Naive thymus-derived CD4-positive, alpha-beta T cell (primary cell): Measurements from ENCODE around the gene BATF2. TPM values are rescaled to one million over a fixed set of nuclear protein-coding genes. Genes with fewer than 3 reads are reported as not detected.

Source experiments
- ATAC-seq: fragments of 150-1000 bp; cut with Tn5 transposase; 2 replicates; pipeline ENCODE4 v1.10.0; 2021; ENCODE audit warnings: mild to moderate bottlenecking, moderate library complexity
- CTCF ChIA-PET: fragments of 350-600 bp; sonication (Branson Sonifier 250); formaldehyde crosslinking; loops from one replicate; lab custom pipeline; 2021; ENCODE audit warnings: antibody characterized with exemption; lab: Charles Lee
- POLR2A ChIA-PET: fragments of 350-600 bp; sonication (Branson Sonifier 250); formaldehyde crosslinking; loops from one replicate; lab custom pipeline; 2021; ENCODE audit warnings: antibody characterized with exemption, inconsistent platforms; lab: Charles Lee
- DNase-seq, 9 donors: peaks; one replicate each; pipeline versions ENCODE4 v3.0.0 to v3.0.0-alpha.2; 2020 to 2022; ENCODE audit warnings: mixed read lengths in 1 of 9
- H3K27ac ChIP-seq: one replicate; pipeline ENCODE4 v1.7.0; 2013; ENCODE audit warnings: mild to moderate bottlenecking, low read depth, low read length, moderate library complexity
- H3K27me3 ChIP-seq, 2 donors: one replicate each; pipeline ENCODE4 v1.7.0; 2013; ENCODE audit warnings: low read length in 2 of 2, mild to moderate bottlenecking in 2 of 2, moderate library complexity in 2 of 2; ENCODE audit not compliant: control insufficient read depth in 2 of 2, insufficient read depth in 2 of 2
- H3K36me3 ChIP-seq, 3 experiments: 1 replicate in 2 of 3; 2 replicates in 1 of 3; pipeline ENCODE4 v1.7.0; 2013; ENCODE audit warnings: low read length in 3 of 3, mild to moderate bottlenecking in 3 of 3, moderate library complexity in 1 of 3; ENCODE audit not compliant: insufficient read depth in 3 of 3, control insufficient read depth in 2 of 3
- H3K4me1 ChIP-seq, 2 donors: one replicate each; pipeline ENCODE4 v1.7.0; 2013; ENCODE audit warnings: low read length in 2 of 2, mild to moderate bottlenecking in 2 of 2, moderate library complexity in 1 of 2; ENCODE audit not compliant: control insufficient read depth in 2 of 2, insufficient read depth in 2 of 2
- H3K4me3 ChIP-seq: 2 replicates; pipeline ENCODE4 v1.7.0; 2013; ENCODE audit warnings: mild to moderate bottlenecking, low read length
- H3K9me3 ChIP-seq, 3 experiments: 1 replicate in 2 of 3; 2 replicates in 1 of 3; pipeline ENCODE4 v1.7.0; 2013; ENCODE audit warnings: low read length in 3 of 3; ENCODE audit not compliant: control insufficient read depth in 2 of 3
- H3K27ac Mint-ChIP-seq, 9 donors: one replicate each; pipeline ENCODE4 v1.8.0; 2020 to 2022; ENCODE audit warnings: mixed read lengths in 9 of 9, mild to moderate bottlenecking in 8 of 9, moderate library complexity in 5 of 9, inconsistent platforms in 2 of 9
- H3K27me3 Mint-ChIP-seq, 5 donors: one replicate each; pipeline ENCODE4 v1.8.0; 2021 to 2022; ENCODE audit warnings: mixed read lengths in 5 of 5, mild to moderate bottlenecking in 1 of 5
- H3K36me3 Mint-ChIP-seq, 5 donors: one replicate each; pipeline ENCODE4 v1.8.0; 2020 to 2022; ENCODE audit warnings: mixed read lengths in 5 of 5, mild to moderate bottlenecking in 3 of 5, inconsistent platforms in 1 of 5
- H3K4me1 Mint-ChIP-seq, 7 donors: one replicate each; pipeline ENCODE4 v1.8.0; 2020 to 2022; ENCODE audit warnings: mixed read lengths in 7 of 7, mild to moderate bottlenecking in 3 of 7, inconsistent platforms in 1 of 7
- H3K4me3 Mint-ChIP-seq, 10 donors: one replicate each; pipeline ENCODE4 v1.8.0; 2020 to 2022; ENCODE audit warnings: mild to moderate bottlenecking in 10 of 10, mixed read lengths in 10 of 10, moderate library complexity in 6 of 10, inconsistent platforms in 2 of 10
- H3K9me3 Mint-ChIP-seq, 11 donors: one replicate each; pipeline ENCODE4 v1.8.0; 2020 to 2022; ENCODE audit warnings: mixed read lengths in 11 of 11, mild to moderate bottlenecking in 4 of 11, inconsistent platforms in 1 of 11, moderate library complexity in 1 of 11
- intact Hi-C, 2 donors: fragments of 100-400 bp; cut with micrococcal nuclease; formaldehyde crosslinking; loops; one replicate each; pipeline ENCODE4 v1.15.1; 2023
- polyA plus RNA-seq, 2 donors: library from polyadenylated mRNA; unstranded; fragments of 300-500 nt; fragmentation: Illumina TruSeq; gene quantifications; one replicate each; pipeline ENCODE4 v1.2.3, GENCODE V29; 2021
- total RNA-seq, 6 experiments: library from RNA in 5 of 6; stranded (reverse) in 5 of 6; gene quantifications; 1 replicate in 5 of 6; 2 replicates in 1 of 6; pipeline ENCODE4 v1.2.3 and lab custom pipeline; 2021 to 2026

BATF2 gene
- total and polyA plus RNA-seq, 7 experiments from 2014 or later: 0.39 TPM; not detected in 6

- peak overlapping the region in 2 of 10 donors; percentile 48 to 61 for H3K4me3 Mint-ChIP-seq
- Histone ChIP-seq H3K36me3 (no peaks in the 10 kb centered on the region), H3K4me1 (no peaks in the 10 kb centered on the region), H3K9me3 (no peaks in the 10 kb centered on the region), H3K27ac (peak overlapping the region; percentile 1), H3K4me3 (no peak overlapping the region), H3K27me3 (no peaks in the 10 kb centered on the region)
- peaks cover 0 to 23% (median 9%) of the 10 kb centered on the region in 7 donors for H3K4me1 Mint-ChIP-seq
- no peaks in the 10 kb centered on the region for H3K9me3 Mint-ChIP-seq
- H3K36me3 Mint-ChIP-seq: no peaks in the 10 kb centered on the region
- H3K27ac Mint-ChIP-seq: peak overlapping the region in 5 of 9 donors; percentile 4 to 78 (median 51)
- intact Hi-C loops: no loop called here
- H3K27me3 Mint-ChIP-seq: peaks cover 0 to 5% (median 0%) of the 10 kb centered on the region in 5 donors
- no peak for ATAC-seq
- CTCF ChIA-PET: interaction anchor here (0.9 kb wide), 1 partner anchor 14 kb away, joined by 3 read pairs; no protein-coding TSS in a partner anchor
- POLR2A ChIA-PET: interaction anchor here (0.7 kb wide), 1 partner anchor 139 kb away, joined by 3 read pairs; no protein-coding TSS in a partner anchor
- no peak for DNase-seq
These were observed 2.1 kb upstream of the BATF2 start for GRCh38 chr11:64998690-64999431.

- Mint-ChIP-seq H3K4me1 (peaks cover 0 to 23% (median 9%) of the 10 kb centered on the region in 7 donors), H3K36me3 (no peaks in the 10 kb centered on the region), H3K27ac (peak overlapping the region in 5 of 9 donors; percentile 4 to 78 (median 44)), H3K9me3 (no peaks in the 10 kb centered on the region), H3K4me3 (peak overlapping the region in 2 of 10 donors; percentile 48 to 61), H3K27me3 (peaks cover 0 to 5% (median 0%) of the 10 kb centered on the region in 5 donors)
- intact Hi-C loops: no loop called here
- ChIA-PET POLR2A (no interaction called here), CTCF (interaction anchor here (0.9 kb wide), 1 partner anchor 15 kb away, joined by 3 read pairs; no protein-coding TSS in a partner anchor)
- H3K27me3 ChIP-seq: no peaks in the 10 kb centered on the region
- H3K9me3 ChIP-seq: no peaks in the 10 kb centered on the region
- no peaks in the 10 kb centered on the region for H3K4me1 ChIP-seq
- no peak overlapping the region for H3K4me3 ChIP-seq
- no peak for ATAC-seq
- no peak for DNase-seq
- no peaks in the 10 kb centered on the region for H3K36me3 ChIP-seq
- H3K27ac ChIP-seq: no peak overlapping the region
These were observed 1.4 kb upstream of the BATF2 start for GRCh38 chr11:64998141-64998540.

DNA sequence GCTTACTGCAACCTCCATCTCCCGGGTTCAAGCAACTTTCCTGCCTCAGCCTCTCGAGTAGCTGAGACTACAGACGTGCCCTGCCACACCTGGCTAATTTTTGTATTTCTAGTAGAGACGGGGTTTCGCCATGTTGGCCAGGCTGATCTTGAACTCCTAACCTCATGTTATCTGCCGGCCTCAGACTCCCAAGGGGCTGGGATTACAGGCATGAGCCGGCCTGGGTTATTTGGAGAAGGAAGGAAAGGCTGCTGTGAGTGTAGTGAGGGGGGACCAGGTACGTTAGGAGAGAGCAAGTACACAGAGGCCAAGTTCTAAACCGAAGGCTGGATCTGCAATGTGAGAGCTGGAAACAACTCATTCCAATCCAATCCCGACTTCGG lies 453 bp downstream of the BATF2 start:
- peak overlapping the region in 2 of 10 donors; percentile 2 to 34 for H3K4me3 Mint-ChIP-seq
- CTCF ChIA-PET: no interaction called here
- no peak overlapping the region for H3K27ac Mint-ChIP-seq
- no peak overlapping the region for H3K27ac ChIP-seq
- H3K4me1 Mint-ChIP-seq: peaks cover 0 to 23% (median 9%) of the 10 kb centered on the region in 7 donors
- H3K9me3 ChIP-seq: no peaks in the 10 kb centered on the region
- intact Hi-C loops: no loop called here
- H3K27me3 ChIP-seq: no peaks in the 10 kb centered on the region
- peaks cover 0 to 8% (median 0%) of the 10 kb centered on the region in 5 donors for H3K27me3 Mint-ChIP-seq
- no peak for ATAC-seq
- POLR2A ChIA-PET: no interaction called here
- no peaks in the 10 kb centered on the region for H3K36me3 ChIP-seq
- no peak overlapping the region for H3K4me3 ChIP-seq
- no peak for DNase-seq
- no peaks in the 10 kb centered on the region for H3K9me3 Mint-ChIP-seq
- no peaks in the 10 kb centered on the region for H3K36me3 Mint-ChIP-seq
- no peaks in the 10 kb centered on the region for H3K4me1 ChIP-seq

- ATAC-seq (no peak), DNase-seq (no peak)
- Histone ChIP-seq H3K4me1 (peaks cover 3 to 8% of the 10 kb centered on the region in 2 donors), H3K9me3 (no peaks in the 10 kb centered on the region), H3K27ac (no peak overlapping the region), H3K27me3 (no peaks in the 10 kb centered on the region), H3K4me3 (no peak overlapping the region), H3K36me3 (no peaks in the 10 kb centered on the region)
- no peak overlapping the region for H3K27ac Mint-ChIP-seq
- POLR2A ChIA-PET: interaction anchor here (0.7 kb wide), 1 partner anchor 218 kb away, joined by 3 read pairs; no protein-coding TSS in a partner anchor
- no peak overlapping the region for H3K4me3 Mint-ChIP-seq
- intact Hi-C loops: no loop called here
- H3K4me1 Mint-ChIP-seq: peaks cover 9 to 31% (median 18%) of the 10 kb centered on the region in 7 donors
- H3K36me3 Mint-ChIP-seq: no peaks in the 10 kb centered on the region
- no peaks in the 10 kb centered on the region for H3K9me3 Mint-ChIP-seq
- CTCF ChIA-PET: no interaction called here
- peaks cover 0 to 8% (median 0%) of the 10 kb centered on the region in 5 donors for H3K27me3 Mint-ChIP-seq
These were observed 2.5 kb downstream of the BATF2 start for GRCh38 chr11:64994318-64994717.

DNA sequence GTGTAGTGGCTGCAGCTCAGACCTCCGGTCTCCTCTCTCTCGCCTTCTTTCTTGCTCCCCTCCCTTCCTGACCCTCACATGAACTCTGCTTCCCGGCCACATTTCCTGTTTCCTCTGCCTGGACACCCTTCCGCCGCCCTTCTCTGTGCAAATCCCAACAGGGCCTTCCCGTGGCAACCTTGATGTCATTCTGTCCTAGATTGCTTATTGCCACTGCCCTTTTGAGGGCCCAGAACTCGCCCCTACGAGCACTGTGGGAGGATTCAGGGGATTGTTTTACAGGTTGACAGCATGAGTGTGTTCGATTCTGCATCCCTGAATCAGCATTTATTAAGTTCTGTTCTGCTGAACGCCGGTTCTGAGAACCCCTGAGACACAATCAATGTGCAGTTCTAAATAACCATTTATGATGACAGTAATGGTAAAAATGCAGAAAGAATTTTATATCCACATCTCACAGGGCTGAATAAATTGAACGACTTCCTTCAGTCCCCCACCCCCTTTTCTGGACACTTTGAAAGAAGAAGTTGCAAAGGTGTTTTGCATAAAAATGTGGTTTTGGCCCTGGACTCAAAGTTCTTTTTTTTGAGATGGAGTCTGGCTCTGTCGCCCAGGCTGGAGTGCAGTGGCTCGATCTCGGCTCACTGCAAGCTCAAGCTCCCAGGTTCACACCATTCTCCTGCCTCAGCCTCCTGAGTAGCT lies 6.4 kb downstream of the BATF2 start:
- ATAC-seq (peak; percentile 18), DNase-seq (no peak)
- ChIA-PET CTCF (no interaction called here), POLR2A (no interaction called here)
- intact Hi-C loops: no loop called here
- H3K9me3 Mint-ChIP-seq: no peaks in the 10 kb centered on the region
- H3K27ac Mint-ChIP-seq: peak overlapping the region in 3 of 9 donors; percentile 5 to 59 (median 34)
- Histone ChIP-seq H3K27ac (no peak overlapping the region), H3K9me3 (no peaks in the 10 kb centered on the region), H3K27me3 (no peaks in the 10 kb centered on the region), H3K4me1 (peaks cover 3 to 8% of the 10 kb centered on the region in 2 donors), H3K4me3 (no peak overlapping the region), H3K36me3 (no peaks in the 10 kb centered on the region)
- peak overlapping the region in 3 of 10 donors; percentile 10 to 32 (median 29) for H3K4me3 Mint-ChIP-seq
- no peaks in the 10 kb centered on the region for H3K36me3 Mint-ChIP-seq
- H3K27me3 Mint-ChIP-seq: peaks cover 0 to 14% (median 0%) of the 10 kb centered on the region in 5 donors
- H3K4me1 Mint-ChIP-seq: peaks cover 8 to 17% (median 13%) of the 10 kb centered on the region in 7 donors

- H3K27me3 Mint-ChIP-seq: peaks cover 0 to 14% (median 2%) of the 10 kb centered on the region in 5 donors
- Histone ChIP-seq H3K27ac (no peak overlapping the region), H3K36me3 (no peaks in the 10 kb centered on the region), H3K4me1 (peaks cover 3 to 8% of the 10 kb centered on the region in 2 donors), H3K4me3 (no peak overlapping the region), H3K27me3 (no peaks in the 10 kb centered on the region), H3K9me3 (no peaks in the 10 kb centered on the region)
- intact Hi-C loops: no loop called here
- H3K9me3 Mint-ChIP-seq: no peaks in the 10 kb centered on the region
- no peak for ATAC-seq
- DNase-seq: no peak
- ChIA-PET POLR2A (no interaction called here), CTCF (interaction anchor here (0.6 kb wide), 1 partner anchor 153 kb away, joined by 3 read pairs; no protein-coding TSS in a partner anchor)
- peak overlapping the region in 1 of 9 donors; percentile 41 for H3K27ac Mint-ChIP-seq
- peak overlapping the region in 1 of 10 donors; percentile 40 for H3K4me3 Mint-ChIP-seq
- H3K36me3 Mint-ChIP-seq: no peaks in the 10 kb centered on the region
- peaks cover 8 to 17% (median 13%) of the 10 kb centered on the region in 7 donors for H3K4me1 Mint-ChIP-seq
These were observed 7.4 kb downstream of the BATF2 start for GRCh38 chr11:64989416-64989815.
